ENCODE measurements around the gene PLEKHM1. TPM values are rescaled to one million over a fixed set of nuclear protein-coding genes. Genes with fewer than 3 reads are reported as not detected.

The PLEKHM1 gene
- total and polyA plus RNA-seq, 2 of the 13 experiments (the other 11 are each of a cell fraction or from before 2014, with no cell fraction given) = 7.6 to 13.5 TPM

DNA sequence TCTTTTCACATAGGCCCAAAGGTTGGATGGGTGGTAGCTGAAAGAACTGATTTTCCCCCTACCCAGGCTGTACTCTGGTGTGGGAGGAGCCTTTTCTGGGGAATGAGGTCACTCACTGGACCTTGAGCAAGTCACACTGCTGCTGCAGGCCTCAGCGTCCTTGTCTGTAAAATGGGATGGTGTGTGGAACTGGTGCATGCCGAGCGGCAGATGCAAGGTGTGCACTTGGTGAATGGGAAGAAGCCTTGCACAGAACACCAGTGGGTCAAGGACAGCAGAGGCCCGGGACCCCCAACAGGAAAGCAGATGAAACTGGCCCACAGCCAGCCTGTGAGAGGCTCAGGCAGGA, 96.0 kb downstream of the PLEKHM1 start (continued):
- TF ChIP-seq HNF1A (IDR thresholded peaks at IDR 0.05; ENCODE audit: low read depth) (no peak), HNF1A (CRISPR knock-in tag; IDR thresholded peaks at IDR 0.05; ENCODE audit: borderline replicate concordance) (0 out of 2 replicates have a peak, but pooled peaks have one; percentile 12), KMT2B (CRISPR knock-in tag; IDR thresholded peaks at IDR 0.05) (no peak), ZMYM2 (CRISPR knock-in tag; IDR thresholded peaks at IDR 0.05) (0 out of 2 replicates have a peak, but pooled peaks have one; percentile 32), ZFP82 (CRISPR knock-in tag; IDR thresholded peaks at IDR 0.05; ENCODE audit: borderline replicate concordance) (peak; percentile 62; the same call in 1 of the 2 replicates), ZNF615 (CRISPR knock-in tag; IDR thresholded peaks at IDR 0.05; ENCODE audit: borderline replicate concordance) (no peak), ZFP37 (CRISPR knock-in tag; IDR thresholded peaks at IDR 0.05; ENCODE audit: borderline replicate concordance) (no peak), E2F1 (CRISPR knock-in tag; IDR thresholded peaks at IDR 0.05) (no peak), ZNF773 (CRISPR knock-in tag; IDR thresholded peaks at IDR 0.05; ENCODE audit: borderline replicate concordance) (no peak), ZNF780A (CRISPR knock-in tag; IDR thresholded peaks at IDR 0.05) (no peak), TAF1 (CRISPR knock-in tag; IDR thresholded peaks at IDR 0.05) (0 out of 2 replicates have a peak, but pooled peaks have one; percentile 19)
- TF ChIP-seq, protein P1, sequence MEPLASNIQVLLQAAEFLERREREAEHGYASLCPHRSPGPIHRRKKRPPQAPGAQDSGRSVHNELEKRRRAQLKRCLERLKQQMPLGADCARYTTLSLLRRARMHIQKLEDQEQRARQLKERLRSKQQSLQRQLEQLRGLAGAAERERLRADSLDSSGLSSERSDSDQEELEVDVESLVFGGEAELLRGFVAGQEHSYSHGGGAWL (CRISPR knock-in tag; IDR thresholded peaks at IDR 0.05) = no peak
- TF ChIP-seq, protein P2, sequence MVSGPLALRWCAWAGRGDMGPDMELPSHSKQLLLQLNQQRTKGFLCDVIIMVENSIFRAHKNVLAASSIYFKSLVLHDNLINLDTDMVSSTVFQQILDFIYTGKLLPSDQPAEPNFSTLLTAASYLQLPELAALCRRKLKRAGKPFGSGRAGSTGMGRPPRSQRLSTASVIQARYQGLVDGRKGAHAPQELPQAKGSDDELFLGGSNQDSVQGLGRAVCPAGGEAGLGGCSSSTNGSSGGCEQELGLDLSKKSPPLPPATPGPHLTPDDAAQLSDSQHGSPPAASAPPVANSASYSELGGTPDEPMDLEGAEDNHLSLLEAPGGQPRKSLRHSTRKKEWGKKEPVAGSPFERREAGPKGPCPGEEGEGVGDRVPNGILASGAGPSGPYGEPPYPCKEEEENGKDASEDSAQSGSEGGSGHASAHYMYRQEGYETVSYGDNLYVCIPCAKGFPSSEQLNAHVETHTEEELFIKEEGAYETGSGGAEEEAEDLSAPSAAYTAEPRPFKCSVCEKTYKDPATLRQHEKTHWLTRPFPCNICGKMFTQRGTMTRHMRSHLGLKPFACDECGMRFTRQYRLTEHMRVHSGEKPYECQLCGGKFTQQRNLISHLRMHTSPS (CRISPR knock-in tag; IDR thresholded peaks at IDR 0.05; ENCODE audit: low read depth) = no peak
